GM12891 (cell line): ENCODE measurements around the gene CDK6.
"Not testable (repeated sequence)": the region's sequence is repeated elsewhere in the genome, so short reads cannot be mapped to it uniquely, and the experiment has no call there.

Experiments
- DNase-seq: peaks from one replicate; pipeline ENCODE4 v3.0.0; 2011; ENCODE audit warnings: low spot score; ENCODE audit not compliant: insufficient read length
- FAIRE-seq: peaks from 2 replicates; lab custom pipeline; 2011; peaks lifted over from hg19 to GRCh38; lab: Jason Lieb, UNC
- PAX5 ChIP-seq: IDR thresholded peaks from 2 replicates; pipeline ENCODE4 v1.6.1; 2011; ENCODE audit warnings: low read length, moderate library complexity, mild to moderate bottlenecking; ENCODE audit not compliant: insufficient read depth, severe bottlenecking
- POLR2A ChIP-seq: IDR thresholded peaks from 2 replicates; pipeline ENCODE4 v1.6.1; 2011; ENCODE audit warnings: low read depth, low read length, control low read depth
- POLR2AphosphoS5 ChIP-seq: IDR thresholded peaks from 2 replicates; pipeline ENCODE4 v1.6.1; 2011; ENCODE audit warnings: low read depth, low read length, control low read depth
- POU2F2 ChIP-seq: IDR thresholded peaks from 2 replicates; pipeline ENCODE4 v1.6.1; 2011; ENCODE audit warnings: low read depth, mild to moderate bottlenecking, control low read depth, low read length, moderate library complexity
- SPI1 ChIP-seq: IDR thresholded peaks from 2 replicates; pipeline ENCODE4 v1.6.1; 2011; ENCODE audit warnings: low read depth, low read length, control low read depth
- TAF1 ChIP-seq: IDR thresholded peaks from 2 replicates; pipeline ENCODE4 v1.6.1; 2011; ENCODE audit warnings: low read depth, low read length, control low read depth

Gene CDK6

GRCh38 chr7:92874567-92874966 lies 38.2 kb upstream of the CDK6 start:
- FAIRE-seq (no peak), DNase-seq (no peak)
- no peak for TF ChIP-seq TAF1
- no peak for TF ChIP-seq POLR2A
- no peak for TF ChIP-seq POU2F2
- TF ChIP-seq PAX5: no peak
- TF ChIP-seq SPI1: no peak
- TF ChIP-seq POLR2AphosphoS5: no peak

GRCh38 chr7:92873776-92874175 lies 37.4 kb upstream of the CDK6 start:
- DNase-seq (no peak), FAIRE-seq (no peak)

GRCh38 chr7:92872701-92873100 lies 36.3 kb upstream of the CDK6 start:
- no peak for FAIRE-seq
- TF ChIP-seq PAX5: no peak
- no peak for TF ChIP-seq POLR2A
- no peak for TF ChIP-seq POU2F2
- no peak for TF ChIP-seq POLR2AphosphoS5
- no peak for TF ChIP-seq SPI1
- TF ChIP-seq TAF1: no peak
- DNase-seq: no peak

More at GRCh38 chr7:92873776-92874175, 37.4 kb upstream of the CDK6 start:
- TF ChIP-seq POLR2AphosphoS5 (no peak), PAX5 (no peak), POU2F2 (no peak)

- DNase-seq (no peak), FAIRE-seq (no peak)
- TF ChIP-seq POLR2A (no peak), SPI1 (no peak), PAX5 (no peak), TAF1 (no peak), POLR2AphosphoS5 (no peak), POU2F2 (no peak)
Observed at GRCh38 chr7:92868683-92869293, 32.4 kb upstream of the CDK6 start.

GRCh38 chr7:92864169-92864568 lies 27.8 kb upstream of the CDK6 start:
- FAIRE-seq, DNase-seq: not testable (repeated sequence)

GRCh38 chr7:92856436-92856835 lies 20.1 kb upstream of the CDK6 start:
- DNase-seq (no peak), FAIRE-seq (no peak)
- TF ChIP-seq TAF1: no peak
- TF ChIP-seq SPI1: no peak
- no peak for TF ChIP-seq POLR2A
- TF ChIP-seq POU2F2: no peak

- no peak for DNase-seq
- TF ChIP-seq PAX5 (no peak), SPI1 (peak; percentile 49), TAF1 (no peak)
- FAIRE-seq: no peak
Observed at GRCh38 chr7:92854501-92855238, 18.3 kb upstream of the CDK6 start.

- DNase-seq (no peak), FAIRE-seq (no peak)
- no peak for TF ChIP-seq PAX5
- TF ChIP-seq POU2F2: no peak
Observed at GRCh38 chr7:92851732-92852131, 15.4 kb upstream of the CDK6 start.

GRCh38 chr7:92850516-92850915 lies 14.1 kb upstream of the CDK6 start:
- DNase-seq (no peak), FAIRE-seq (no peak)
- no peak for TF ChIP-seq POLR2A
- no peak for TF ChIP-seq POLR2AphosphoS5
- TF ChIP-seq TAF1: no peak
- TF ChIP-seq POU2F2: no peak
- no peak for TF ChIP-seq SPI1
- no peak for TF ChIP-seq PAX5

GRCh38 chr7:92849322-92849721 lies 12.9 kb upstream of the CDK6 start:
- no peak for TF ChIP-seq POLR2AphosphoS5
- TF ChIP-seq POLR2A: no peak
- FAIRE-seq: no peak
- DNase-seq: no peak

- DNase-seq: no peak
- no peak for FAIRE-seq
- no peak for TF ChIP-seq PAX5
- TF ChIP-seq POLR2AphosphoS5: no peak
- TF ChIP-seq POU2F2: no peak
- no peak for TF ChIP-seq TAF1
Observed at GRCh38 chr7:92848851-92849250, 12.5 kb upstream of the CDK6 start.
